ENCODE data around the gene CLDN4.
A peak's percentile ranks its signal among the peaks of the same experiment; 100 is the strongest.
"Not testable (repeated sequence)": the region's sequence is repeated elsewhere in the genome, so short reads cannot be mapped to it uniquely, and the experiment has no call there.

CLDN4 gene

GRCh38 chr7:73830681-73831583 is at the start of gene CLDN4:
Gene CLDN4, plus strand, starts transcription at chr7:73830996. Its CDS starts 206 bp downstream, at chr7:73831202.
- no peak for DNase-seq

GRCh38 chr7:73786588-73786987 is 44.2 kb upstream of the CLDN4 start:
- DNase-seq, result no peak

- DNase-seq, result not testable (repeated sequence)
These were observed 43.1 kb upstream of the CLDN4 start for GRCh38 chr7:73787786-73788048.

GRCh38 chr7:73789051-73789450 is 41.7 kb upstream of the CLDN4 start:
- no peak for DNase-seq

- DNase-seq, result not testable (repeated sequence)
These were observed 39.6 kb upstream of the CLDN4 start for GRCh38 chr7:73791170-73791690.

- DNase-seq, result not testable (repeated sequence)
These were observed 35.6 kb upstream of the CLDN4 start for GRCh38 chr7:73795188-73795587.

- not testable (repeated sequence) for DNase-seq
These were observed 34.1 kb upstream of the CLDN4 start for GRCh38 chr7:73796656-73797055.

- DNase-seq, result not testable (repeated sequence)
These were observed 33.6 kb upstream of the CLDN4 start for GRCh38 chr7:73797176-73797575.

- DNase-seq, result no peak
These were observed 31.3 kb upstream of the CLDN4 start for GRCh38 chr7:73799282-73800141.

- DNase-seq, result no peak
These were observed 29.2 kb upstream of the CLDN4 start for GRCh38 chr7:73801577-73801976.

- DNase-seq, result no peak
These were observed 28.3 kb upstream of the CLDN4 start for GRCh38 chr7:73802459-73802858.

GRCh38 chr7:73809467-73809951 is 21.3 kb upstream of the CLDN4 start:
- DNase-seq, result no peak

GRCh38 chr7:73810998-73811360 is 19.8 kb upstream of the CLDN4 start:
- DNase-seq, result no peak

GRCh38 chr7:73811760-73812168 is 19.0 kb upstream of the CLDN4 start:
- peak; percentile 29 for DNase-seq

GRCh38 chr7:73812996-73813395 is 17.8 kb upstream of the CLDN4 start:
- no peak for DNase-seq

- no peak for DNase-seq
These were observed 15.4 kb upstream of the CLDN4 start for GRCh38 chr7:73815436-73815835.

- DNase-seq, result no peak
These were observed 13.7 kb upstream of the CLDN4 start for GRCh38 chr7:73817121-73817520.

- no peak for DNase-seq
These were observed 10.8 kb upstream of the CLDN4 start for GRCh38 chr7:73820013-73820412.

- not testable (repeated sequence) for DNase-seq
These were observed 9.1 kb upstream of the CLDN4 start for GRCh38 chr7:73821597-73822285.

- no peak for DNase-seq
These were observed 8.2 kb upstream of the CLDN4 start for GRCh38 chr7:73822319-73823173.

- DNase-seq, result no peak
These were observed 7.5 kb upstream of the CLDN4 start for GRCh38 chr7:73823257-73823656.
